ENCODE data around the gene CLOCK. TPM values are rescaled to one million over a fixed set of nuclear protein-coding genes. Genes with fewer than 3 reads are reported as not detected.

The CLOCK gene
- total RNA-seq, 4 donors from 2014 or later: 15.9 to 20.7 (median 19.0) TPM

GRCh38 chr4:55512922-55513571 lies 33.7 kb downstream of the CLOCK start:
- no peaks in the 10 kb centered on the region for H3K4me1 ChIP-seq
- DNase-seq (ENCODE audit: low spot score in 2 of 2): no peak
- no peaks in the 10 kb centered on the region for H3K27me3 ChIP-seq
- no peaks in the 10 kb centered on the region for H3K9me3 ChIP-seq
- H3K27ac ChIP-seq: no peak overlapping the region
- H3K36me3 ChIP-seq: no peaks in the 10 kb centered on the region
- whole genome bisulfite sequencing: 100% methylated on average over 1 of the region's 1 CpG
- H3K4me3 ChIP-seq: no peak overlapping the region
- TF ChIP-seq EP300 (IDR thresholded peaks at IDR 0.05): no peak
- no peak for TF ChIP-seq POLR2AphosphoS5 (IDR thresholded peaks at IDR 0.05)
- no peak for TF ChIP-seq POLR2A (IDR thresholded peaks at IDR 0.05)
- TF ChIP-seq CTCF (IDR thresholded peaks at IDR 0.05): no peak

DNA sequence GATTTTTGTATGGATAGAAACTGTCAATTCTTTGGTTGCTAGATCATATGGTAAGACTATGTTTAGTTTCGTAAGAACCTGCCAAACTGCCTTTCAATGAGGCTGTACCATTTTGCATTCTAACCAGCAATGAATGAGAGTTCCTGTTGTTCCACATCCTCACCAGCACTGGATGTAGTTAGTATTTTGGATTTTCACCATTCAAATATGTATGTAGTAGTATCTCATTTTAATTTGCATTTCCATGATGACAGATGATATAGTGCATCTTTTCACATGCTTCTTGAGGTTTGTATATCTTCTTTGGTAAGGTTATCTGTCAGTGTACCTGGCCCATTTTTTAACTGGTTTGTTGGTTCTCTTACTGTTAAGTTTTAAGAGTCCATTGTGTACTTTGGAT lies 34.6 kb downstream of the CLOCK start:
- 100% methylated on average over 1 of the region's 1 CpG for WGBS
- no peak overlapping the region for H3K27ac ChIP-seq
- DNase-seq (ENCODE audit: low spot score in 2 of 2): no peak
- H3K27me3 ChIP-seq: no peaks in the 10 kb centered on the region
- TF ChIP-seq POLR2A (IDR thresholded peaks at IDR 0.05) (no peak), CTCF (IDR thresholded peaks at IDR 0.05) (no peak), POLR2AphosphoS5 (IDR thresholded peaks at IDR 0.05) (no peak), EP300 (IDR thresholded peaks at IDR 0.05) (no peak)
- H3K36me3 ChIP-seq: peaks cover 3% of the 10 kb centered on the region
- no peak overlapping the region for H3K4me3 ChIP-seq
- no peaks in the 10 kb centered on the region for H3K9me3 ChIP-seq
- H3K4me1 ChIP-seq: no peaks in the 10 kb centered on the region

DNA sequence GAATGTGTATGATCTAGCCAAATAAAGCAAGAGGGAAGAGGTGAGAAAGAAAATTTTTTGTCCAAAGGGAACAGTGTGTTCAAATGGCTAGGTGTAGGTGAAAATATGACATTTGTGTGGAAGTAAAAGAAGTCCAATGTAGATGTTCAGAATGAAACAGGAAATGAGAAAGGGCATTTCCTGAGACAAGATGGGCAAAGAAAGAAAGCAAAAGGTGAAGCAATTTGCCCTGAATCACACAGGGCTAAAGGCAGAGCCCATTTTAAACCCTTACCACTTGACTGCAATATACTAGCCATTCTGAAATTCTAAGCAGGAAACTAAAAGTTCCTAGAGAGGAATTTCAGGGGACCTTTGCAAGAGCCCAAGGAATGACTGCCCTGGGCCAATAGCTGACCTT lies 36.0 kb downstream of the CLOCK start:
- no peak overlapping the region for H3K4me3 ChIP-seq
- TF ChIP-seq POLR2AphosphoS5 (IDR thresholded peaks at IDR 0.05) (no peak), CTCF (IDR thresholded peaks at IDR 0.05) (no peak), POLR2A (IDR thresholded peaks at IDR 0.05) (no peak), EP300 (IDR thresholded peaks at IDR 0.05) (no peak)
- H3K9me3 ChIP-seq: no peaks in the 10 kb centered on the region
- H3K4me1 ChIP-seq: no peaks in the 10 kb centered on the region
- H3K27me3 ChIP-seq: no peaks in the 10 kb centered on the region
- DNase-seq (ENCODE audit: low spot score in 2 of 2): no peak
- peaks cover 7% of the 10 kb centered on the region for H3K36me3 ChIP-seq
- H3K27ac ChIP-seq: no peak overlapping the region

GRCh38 chr4:55509266-55509665 lies 37.4 kb downstream of the CLOCK start:
- 87% methylated on average over 3 of the region's 3 CpGs for whole genome bisulfite sequencing
- peaks cover 11% of the 10 kb centered on the region for H3K36me3 ChIP-seq
- H3K4me3 ChIP-seq: no peak overlapping the region
- H3K27me3 ChIP-seq: no peaks in the 10 kb centered on the region
- TF ChIP-seq EP300 (IDR thresholded peaks at IDR 0.05): no peak
- no peaks in the 10 kb centered on the region for H3K9me3 ChIP-seq
- no peak overlapping the region for H3K27ac ChIP-seq
- DNase-seq (ENCODE audit: low spot score in 2 of 2): no peak
- no peaks in the 10 kb centered on the region for H3K4me1 ChIP-seq

DNA sequence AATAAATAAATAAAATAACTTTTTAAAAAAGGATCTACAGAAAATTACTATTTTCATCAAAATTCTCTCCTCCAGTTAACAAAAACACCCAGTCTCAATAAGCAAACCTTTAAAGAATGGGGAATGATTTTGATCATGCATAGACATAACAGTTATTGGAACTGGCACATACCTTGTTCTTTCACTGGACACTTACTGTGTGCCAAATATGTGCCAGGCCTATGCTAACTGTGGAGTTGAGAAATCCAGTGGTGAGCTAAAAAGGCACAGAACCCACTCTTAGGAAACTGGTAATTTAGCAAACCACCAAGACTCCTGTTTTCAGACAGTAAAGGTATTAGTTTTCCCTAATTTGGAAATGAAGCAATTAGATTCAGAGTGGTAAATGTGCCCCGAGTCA lies 39.1 kb downstream of the CLOCK start:
- H3K4me3 ChIP-seq: no peak overlapping the region
- DNase-seq (ENCODE audit: low spot score in 2 of 2): no peak
- no peak overlapping the region for H3K27ac ChIP-seq
- H3K36me3 ChIP-seq: peaks cover 11% of the 10 kb centered on the region
- no peaks in the 10 kb centered on the region for H3K4me1 ChIP-seq
- 92% methylated on average over 1 of the region's 1 CpG for WGBS
- TF ChIP-seq POLR2A (IDR thresholded peaks at IDR 0.05) (no peak), POLR2AphosphoS5 (IDR thresholded peaks at IDR 0.05) (no peak), CTCF (IDR thresholded peaks at IDR 0.05) (no peak), EP300 (IDR thresholded peaks at IDR 0.05) (no peak)
- H3K27me3 ChIP-seq: no peaks in the 10 kb centered on the region
- no peaks in the 10 kb centered on the region for H3K9me3 ChIP-seq

DNA sequence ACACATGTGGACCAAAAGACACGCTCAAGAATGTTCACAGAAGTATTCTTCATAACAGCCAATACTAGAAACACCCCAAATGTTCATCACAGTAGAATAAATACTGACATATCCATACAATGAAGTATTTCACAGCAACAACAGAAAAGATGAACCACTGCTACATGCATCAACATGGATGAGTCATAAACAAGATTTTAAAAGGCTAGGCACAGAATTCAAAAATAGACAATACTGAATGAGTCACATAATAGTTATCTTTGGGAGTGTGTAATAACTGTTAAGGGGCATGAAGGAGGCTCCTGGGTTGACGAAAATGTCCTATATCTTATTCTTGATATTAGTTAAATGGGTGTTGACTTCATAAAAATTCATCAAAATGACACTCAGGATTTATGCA lies 43.5 kb downstream of the CLOCK start:
- 83% methylated on average over 2 of the region's 2 CpGs for WGBS
- no peak overlapping the region for H3K27ac ChIP-seq

More for the DNA sequence above, 43.5 kb downstream of the CLOCK start:
- Histone ChIP-seq H3K27me3 (no peaks in the 10 kb centered on the region), H3K4me1 (no peaks in the 10 kb centered on the region), H3K36me3 (peaks cover 11% of the 10 kb centered on the region), H3K4me3 (no peak overlapping the region), H3K9me3 (no peaks in the 10 kb centered on the region)
- DNase-seq (ENCODE audit: low spot score in 2 of 2): no peak
- TF ChIP-seq POLR2A (IDR thresholded peaks at IDR 0.05) (no peak), CTCF (IDR thresholded peaks at IDR 0.05) (no peak), POLR2AphosphoS5 (IDR thresholded peaks at IDR 0.05) (no peak), EP300 (IDR thresholded peaks at IDR 0.05) (no peak)
